CD8-positive, alpha-beta memory T cell (primary cell): Measurements from ENCODE around the gene LRRC71. TPM values are rescaled to one million over a fixed set of nuclear protein-coding genes. Genes with fewer than 3 reads are reported as not detected.

Experiments
- CTCF ChIA-PET: fragments of 350-600 bp; sonication (Branson Sonifier 250); formaldehyde crosslinking; loops from one replicate; lab custom pipeline; 2021; ENCODE audit warnings: antibody characterized with exemption; lab: Charles Lee
- POLR2A ChIA-PET: fragments of 350-600 bp; sonication (Branson Sonifier 250); formaldehyde crosslinking; loops from one replicate; lab custom pipeline; 2021; ENCODE audit warnings: antibody characterized with exemption; lab: Charles Lee
- DNase-seq, 5 donors: peaks; one replicate each; pipeline versions ENCODE4 v3.0.0 to v3.0.0-alpha.2; 2020 to 2022; ENCODE audit warnings: mixed read lengths in 1 of 5
- H3K27ac ChIP-seq: one replicate; pipeline ENCODE4 v1.7.0; 2013; ENCODE audit warnings: low read depth, mild to moderate bottlenecking, low read length, moderate library complexity
- H3K27me3 ChIP-seq: 2 replicates; pipeline ENCODE4 v1.7.0; 2013; ENCODE audit warnings: low read length, mild to moderate bottlenecking; ENCODE audit not compliant: insufficient read depth, poor library complexity, severe bottlenecking
- H3K36me3 ChIP-seq: 2 replicates; pipeline ENCODE4 v1.7.0; 2013; ENCODE audit warnings: mild to moderate bottlenecking, low read length, moderate library complexity; ENCODE audit not compliant: insufficient read depth
- H3K4me1 ChIP-seq: 2 replicates; pipeline ENCODE4 v1.7.0; 2013; ENCODE audit warnings: mild to moderate bottlenecking, low read length, moderate library complexity; ENCODE audit not compliant: insufficient read depth
- H3K4me3 ChIP-seq: 2 replicates; pipeline ENCODE4 v1.7.0; 2013; ENCODE audit warnings: mild to moderate bottlenecking, low read length
- H3K9me3 ChIP-seq: 2 replicates; pipeline ENCODE4 v1.7.0; 2013; ENCODE audit warnings: mild to moderate bottlenecking, low read length
- H3K27ac Mint-ChIP-seq, 8 donors: one replicate each; pipeline ENCODE4 v1.8.0; 2020 to 2021; ENCODE audit warnings: mixed read lengths in 8 of 8, mild to moderate bottlenecking in 6 of 8, inconsistent platforms in 3 of 8, moderate library complexity in 3 of 8
- H3K27me3 Mint-ChIP-seq, 2 donors: one replicate each; pipeline ENCODE4 v1.8.0; 2020 to 2021; ENCODE audit warnings: mixed read lengths in 2 of 2, mild to moderate bottlenecking in 1 of 2, moderate library complexity in 1 of 2
- H3K36me3 Mint-ChIP-seq, 3 donors: one replicate each; pipeline ENCODE4 v1.8.0; 2020 to 2021; ENCODE audit warnings: mixed read lengths in 3 of 3, inconsistent platforms in 1 of 3, mild to moderate bottlenecking in 1 of 3
- H3K4me1 Mint-ChIP-seq, 3 donors: one replicate each; pipeline ENCODE4 v1.8.0; 2020 to 2021; ENCODE audit warnings: mixed read lengths in 3 of 3, inconsistent platforms in 1 of 3, mild to moderate bottlenecking in 1 of 3
- H3K4me3 Mint-ChIP-seq, 7 donors: one replicate each; pipeline ENCODE4 v1.8.0; 2020 to 2021; ENCODE audit warnings: mixed read lengths in 7 of 7, mild to moderate bottlenecking in 6 of 7, moderate library complexity in 4 of 7, inconsistent platforms in 2 of 7
- H3K9me3 Mint-ChIP-seq, 5 donors: one replicate each; pipeline ENCODE4 v1.8.0; 2020 to 2022; ENCODE audit warnings: mixed read lengths in 5 of 5, mild to moderate bottlenecking in 3 of 5, moderate library complexity in 2 of 5, inconsistent platforms in 1 of 5
- polyA plus RNA-seq: library from polyadenylated mRNA; unstranded; fragments of 300-500 nt; fragmentation: Illumina TruSeq; gene quantifications from one replicate; pipeline ENCODE4 v1.2.3, GENCODE V29; 2021
- total RNA-seq, 2 experiments: library from RNA; stranded (reverse); gene quantifications; one replicate each; pipeline ENCODE4 v1.2.3, GENCODE V29; 2021

LRRC71 gene
- total and polyA plus RNA-seq, 3 experiments from 2014 or later = not detected

GRCh38 chr1:156885880-156886355 is 34.5 kb upstream of the LRRC71 start:
- Histone ChIP-seq H3K9me3 (no peaks in the 10 kb centered on the region), H3K27ac (no peak overlapping the region), H3K36me3 (no peaks in the 10 kb centered on the region), H3K4me1 (no peaks in the 10 kb centered on the region), H3K4me3 (no peak overlapping the region), H3K27me3 (no peaks in the 10 kb centered on the region)
- H3K27me3 Mint-ChIP-seq = peaks cover 22 to 63% of the 10 kb centered on the region in 2 donors
- no peak overlapping the region for H3K4me3 Mint-ChIP-seq
- DNase-seq = no peak
- no peak overlapping the region for H3K27ac Mint-ChIP-seq
- peaks cover 0 to 3% (median 0%) of the 10 kb centered on the region in 3 donors for H3K36me3 Mint-ChIP-seq
- peaks cover 0 to 2% (median 0%) of the 10 kb centered on the region in 5 donors for H3K9me3 Mint-ChIP-seq
- H3K4me1 Mint-ChIP-seq = peaks cover 0 to 5% (median 2%) of the 10 kb centered on the region in 3 donors
- ChIA-PET POLR2A (interaction anchor here (0.5 kb wide), 1 partner anchor 390 kb away, joined by 3 read pairs; no protein-coding TSS in a partner anchor), CTCF (interaction anchor here (1.5 kb wide), 1 partner anchor 25 kb away, joined by 6 read pairs; the partner anchor contains the start of gene NTRK1)

DNA sequence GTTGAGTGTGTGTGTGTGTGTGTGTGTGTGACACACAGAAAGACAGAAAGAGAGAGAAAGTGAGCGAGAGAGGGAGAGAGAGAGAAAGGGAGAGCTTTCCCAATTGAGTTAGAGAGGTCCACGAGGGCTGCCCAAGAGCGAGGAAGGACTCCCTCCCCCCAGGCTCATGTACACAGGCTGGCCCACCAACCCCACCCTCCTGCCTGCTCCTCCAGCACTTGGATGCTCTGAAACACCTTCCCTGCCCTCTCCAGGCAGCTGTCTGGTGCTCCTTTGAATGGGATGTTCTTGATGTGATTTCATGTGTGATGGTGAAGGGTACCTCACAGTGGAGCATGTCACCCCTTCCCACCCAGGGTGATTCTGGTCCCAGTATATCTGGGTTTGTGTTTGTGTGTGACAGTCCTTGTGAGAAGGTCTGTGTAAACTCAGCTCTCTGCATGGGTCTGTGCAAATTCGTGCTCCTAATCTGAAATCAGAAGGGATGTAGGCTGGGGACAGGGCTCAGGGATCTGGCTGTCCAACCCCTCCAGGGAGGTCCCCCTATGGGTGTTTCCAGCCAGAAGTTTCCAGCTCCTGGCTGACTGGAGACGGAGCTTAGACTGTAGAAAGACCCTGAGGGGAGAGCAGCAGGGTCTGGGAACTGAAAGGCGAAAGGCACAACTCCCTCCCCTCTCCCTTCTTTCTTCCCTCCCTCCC is 33.7 kb upstream of the LRRC71 start:
- Mint-ChIP-seq H3K36me3 (peaks cover 0 to 3% (median 0%) of the 10 kb centered on the region in 3 donors), H3K4me1 (peaks cover 2 to 8% (median 4%) of the 10 kb centered on the region in 3 donors), H3K9me3 (peaks cover 0 to 2% (median 0%) of the 10 kb centered on the region in 5 donors), H3K4me3 (no peak overlapping the region), H3K27me3 (peaks cover 23 to 67% of the 10 kb centered on the region in 2 donors), H3K27ac (no peak overlapping the region)
- CTCF ChIA-PET = interaction anchor here (1.5 to 2.2 kb wide), 2 partner anchors 26 to 161 kb away, joined by 6 to 9 read pairs; partner anchors contain the start of gene NTRK1
- Histone ChIP-seq H3K36me3 (no peaks in the 10 kb centered on the region), H3K4me1 (no peaks in the 10 kb centered on the region), H3K27ac (no peak overlapping the region), H3K27me3 (no peaks in the 10 kb centered on the region), H3K9me3 (no peaks in the 10 kb centered on the region), H3K4me3 (no peak overlapping the region)
- DNase-seq = no peak
- POLR2A ChIA-PET = no interaction called here

DNA sequence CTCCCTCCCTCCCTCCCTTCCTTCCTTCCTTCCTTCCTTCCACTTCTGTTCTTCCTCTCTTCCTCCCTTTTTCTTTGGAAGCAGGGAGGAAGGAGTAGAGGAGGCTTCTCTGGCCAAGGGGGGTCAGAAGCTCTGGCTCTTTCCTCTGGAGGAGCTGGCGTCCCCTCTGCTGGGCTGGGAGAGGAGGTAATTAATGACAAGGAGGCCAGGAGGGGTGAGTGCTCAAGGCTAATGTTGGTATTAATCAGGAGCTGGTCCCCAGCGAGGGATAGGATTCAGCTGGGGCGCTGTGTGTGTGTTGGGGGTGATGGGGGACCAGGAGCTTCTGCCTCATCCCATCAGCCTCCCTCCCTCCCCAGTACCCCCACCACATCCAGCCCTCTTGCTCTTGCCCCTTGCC is 33.1 kb upstream of the LRRC71 start:
- H3K4me1 Mint-ChIP-seq = peaks cover 7 to 14% (median 8%) of the 10 kb centered on the region in 3 donors
- peaks cover 0 to 2% (median 0%) of the 10 kb centered on the region in 5 donors for H3K9me3 Mint-ChIP-seq
- ChIA-PET CTCF (interaction anchor here (0.8 to 2.2 kb wide), 2 partner anchors 49 to 162 kb away, joined by 5 to 9 read pairs; no protein-coding TSS in a partner anchor), POLR2A (no interaction called here)
- Histone ChIP-seq H3K36me3 (no peaks in the 10 kb centered on the region), H3K4me1 (peaks cover 5% of the 10 kb centered on the region), H3K27me3 (no peaks in the 10 kb centered on the region), H3K4me3 (no peak overlapping the region), H3K27ac (no peak overlapping the region), H3K9me3 (no peaks in the 10 kb centered on the region)
- H3K27me3 Mint-ChIP-seq = peaks cover 27 to 66% of the 10 kb centered on the region in 2 donors
- DNase-seq = no peak
- H3K4me3 Mint-ChIP-seq = no peak overlapping the region
- no peak overlapping the region for H3K27ac Mint-ChIP-seq
- peaks cover 0 to 3% (median 0%) of the 10 kb centered on the region in 3 donors for H3K36me3 Mint-ChIP-seq

- peaks cover 0 to 3% (median 0%) of the 10 kb centered on the region in 3 donors for H3K36me3 Mint-ChIP-seq
- peaks cover 28 to 62% of the 10 kb centered on the region in 2 donors for H3K27me3 Mint-ChIP-seq
- Histone ChIP-seq H3K9me3 (no peaks in the 10 kb centered on the region), H3K4me1 (peaks cover 10% of the 10 kb centered on the region), H3K36me3 (no peaks in the 10 kb centered on the region), H3K27ac (no peak overlapping the region), H3K27me3 (no peaks in the 10 kb centered on the region), H3K4me3 (no peak overlapping the region)
- POLR2A ChIA-PET = no interaction called here
- H3K4me3 Mint-ChIP-seq = no peak overlapping the region
- H3K9me3 Mint-ChIP-seq = peaks cover 0 to 2% (median 0%) of the 10 kb centered on the region in 5 donors
- DNase-seq = no peak
- H3K4me1 Mint-ChIP-seq = peaks cover 9 to 16% (median 11%) of the 10 kb centered on the region in 3 donors
- CTCF ChIA-PET = interaction anchor here (0.8 to 2.2 kb wide), 2 partner anchors 49 to 162 kb away, joined by 5 to 9 read pairs; no protein-coding TSS in a partner anchor
- H3K27ac Mint-ChIP-seq = no peak overlapping the region
Measured at GRCh38 chr1:156887734-156888133, 32.7 kb upstream of the LRRC71 start.

DNA sequence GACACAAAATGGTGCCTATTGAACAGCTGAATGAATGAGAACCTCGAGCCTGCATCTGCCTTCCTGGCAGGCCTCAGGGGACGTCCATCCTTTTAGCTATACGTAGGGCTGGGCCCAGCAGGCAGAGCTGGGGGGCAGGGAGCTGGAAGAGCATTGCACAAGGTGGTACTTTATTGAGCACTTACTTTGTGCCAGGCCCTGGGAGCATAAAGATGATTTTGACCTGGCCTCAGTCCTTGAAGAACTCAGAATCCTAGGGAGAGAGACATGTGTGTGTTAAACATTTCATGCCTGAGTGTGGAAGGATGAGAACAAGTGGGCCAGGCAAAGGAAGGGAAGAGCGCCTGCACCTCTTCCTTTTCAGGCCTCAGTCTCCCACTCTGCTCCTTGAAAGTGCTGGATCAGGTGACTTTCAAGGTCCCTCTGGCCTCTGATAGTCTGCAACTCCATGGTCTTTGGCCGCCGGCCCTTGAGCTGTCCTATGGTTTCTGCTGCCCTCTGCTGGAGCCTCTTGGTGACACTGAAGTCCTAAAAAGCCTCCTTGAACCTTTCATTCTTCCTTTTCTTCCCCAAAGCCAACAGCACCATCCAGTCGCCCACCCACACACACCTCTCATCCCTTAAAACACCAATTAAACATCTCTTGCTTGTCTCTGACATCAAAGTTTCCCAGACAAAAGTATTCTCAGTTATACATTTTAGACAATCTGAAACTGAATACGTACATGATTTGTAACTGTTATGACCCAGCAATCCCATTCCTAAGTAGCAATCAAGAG is 30.4 kb upstream of the LRRC71 start:
- Histone ChIP-seq H3K27ac (no peak overlapping the region), H3K4me3 (no peak overlapping the region), H3K9me3 (no peaks in the 10 kb centered on the region), H3K4me1 (peaks cover 16% of the 10 kb centered on the region), H3K27me3 (peaks cover 3% of the 10 kb centered on the region), H3K36me3 (no peaks in the 10 kb centered on the region)
- ChIA-PET CTCF (interaction anchor here (0.8 to 4.9 kb wide), 20 partner anchors 9 to 200 kb away, joined by 3 to 32 read pairs (median 6); partner anchors contain the start of gene NTRK1), POLR2A (no interaction called here)
- Mint-ChIP-seq H3K9me3 (peaks cover 0 to 2% (median 0%) of the 10 kb centered on the region in 5 donors), H3K27ac (peak overlapping the region in 2 of 8 donors; percentile 2 to 36), H3K36me3 (peaks cover 0 to 3% (median 0%) of the 10 kb centered on the region in 3 donors), H3K4me3 (peak overlapping the region in 3 of 7 donors; percentile 0 to 7 (median 3)), H3K4me1 (peaks cover 15 to 20% (median 16%) of the 10 kb centered on the region in 3 donors), H3K27me3 (peaks cover 40 to 66% of the 10 kb centered on the region in 2 donors)
- DNase-seq = peak in 4 of 5 donors; percentile 24 to 61 (median 42)

DNA sequence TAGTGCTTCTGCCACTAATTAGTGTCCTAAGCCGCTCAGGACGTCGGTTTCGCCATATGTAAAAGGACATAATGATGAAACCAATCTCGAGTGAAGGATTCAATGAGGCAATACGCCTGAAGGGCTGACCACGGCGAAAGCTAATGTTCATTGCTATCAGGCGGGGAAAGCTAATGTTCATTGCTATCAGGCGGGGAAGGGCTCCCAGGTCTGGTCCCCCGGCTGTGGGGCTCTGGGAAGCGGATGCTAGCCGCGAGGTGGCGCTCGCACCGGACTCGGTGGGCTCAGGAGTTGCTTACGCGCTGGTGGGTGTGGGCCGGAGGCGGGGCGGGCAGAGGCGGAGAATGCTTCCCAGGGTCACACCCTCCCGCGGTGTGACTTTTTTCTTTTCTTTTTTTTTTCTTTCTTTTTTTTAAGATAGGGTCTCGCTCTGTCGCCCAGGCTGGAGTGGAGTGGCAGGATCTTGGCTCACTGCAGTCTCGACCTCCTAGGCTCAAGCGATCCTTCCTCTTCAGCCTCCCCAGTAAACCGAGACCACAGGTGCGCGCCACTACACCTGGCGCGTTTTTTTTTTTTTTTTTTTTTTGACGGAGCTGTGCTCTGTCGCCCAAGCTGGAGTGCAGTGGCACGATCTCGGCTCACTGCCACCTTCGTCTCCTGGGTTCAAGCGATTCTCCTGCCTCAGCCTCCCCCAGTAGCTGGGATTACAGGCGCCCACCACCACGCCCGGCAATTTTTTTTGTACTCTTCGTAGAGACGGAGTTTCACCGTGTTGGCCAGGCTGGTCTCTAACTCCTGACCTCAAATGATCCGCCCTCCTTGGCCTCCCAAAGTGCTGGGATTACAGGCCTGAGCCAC is 28.0 kb upstream of the LRRC71 start:
- H3K27me3 Mint-ChIP-seq = peaks cover 46 to 69% of the 10 kb centered on the region in 2 donors
- peak; percentile 76 to 86 (median 77) for DNase-seq
- CTCF ChIA-PET = interaction anchor here (0.9 to 4.9 kb wide), 13 partner anchors 9 to 203 kb away, joined by 3 to 32 read pairs (median 3); partner anchors contain the start of gene NTRK1
- peak overlapping the region; percentile 70 to 83 (median 75) for H3K4me3 Mint-ChIP-seq
- H3K9me3 Mint-ChIP-seq = no peaks in the 10 kb centered on the region
- POLR2A ChIA-PET = interaction anchor here (0.5 to 0.6 kb wide), 3 partner anchors 71 to 529 kb away, joined by 3 to 5 read pairs (median 3); no protein-coding TSS in a partner anchor
- no peaks in the 10 kb centered on the region for H3K9me3 ChIP-seq
- peak overlapping the region in 1 of 8 donors; percentile 72 for H3K27ac Mint-ChIP-seq
- H3K36me3 Mint-ChIP-seq = peaks cover 0 to 3% (median 3%) of the 10 kb centered on the region in 3 donors
- no peaks in the 10 kb centered on the region for H3K36me3 ChIP-seq
- peaks cover 15 to 20% (median 16%) of the 10 kb centered on the region in 3 donors for H3K4me1 Mint-ChIP-seq
- peaks cover 3% of the 10 kb centered on the region for H3K27me3 ChIP-seq
- no peak overlapping the region for H3K27ac ChIP-seq
- peak overlapping the region; percentile 20 for H3K4me3 ChIP-seq
- peaks cover 16% of the 10 kb centered on the region for H3K4me1 ChIP-seq
